ENCODE results near the gene PLEKHB2.
"Not testable (repeated sequence)": the region's sequence is repeated elsewhere in the genome, so short reads cannot be mapped to it uniquely, and the experiment has no call there.

PLEKHB2 gene

DNA sequence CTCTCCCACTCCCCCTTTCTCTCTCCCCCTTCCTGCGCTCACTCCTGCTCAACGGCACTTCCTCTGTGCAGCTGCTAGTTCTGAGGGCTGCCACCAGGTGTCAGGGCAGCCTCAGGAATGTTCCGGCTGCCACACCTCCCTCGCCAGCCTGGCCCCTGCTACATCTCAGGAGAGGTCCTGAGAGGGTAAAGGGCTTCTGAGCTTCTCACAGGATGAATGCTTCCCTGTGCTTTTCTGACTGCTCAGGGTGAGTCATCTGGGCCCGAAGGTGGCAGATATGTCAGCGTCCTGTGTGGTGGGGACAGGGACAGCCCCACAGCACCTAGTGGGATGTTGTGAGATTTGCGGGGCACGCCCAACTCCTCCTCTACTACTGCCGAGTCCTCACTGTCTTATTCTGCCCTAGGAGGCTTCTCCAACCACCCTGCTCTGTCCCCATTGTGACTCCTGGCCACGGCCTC, 49.0 kb downstream of the PLEKHB2 start:
- Histone ChIP-seq H3K4me3 (ENCODE audit: low read length in 2 of 2) (no peak overlapping the region), H3K36me3 (ENCODE audit: control insufficient read depth in 2 of 2, insufficient read depth in 2 of 2, low read length in 2 of 2) (peaks cover 12 to 17% of the 10 kb centered on the region in 2 donors), H3K27me3 (ENCODE audit: control insufficient read depth in 2 of 2, insufficient read depth in 2 of 2, low read length in 2 of 2) (no peaks in the 10 kb centered on the region), H3K9me3 (ENCODE audit: control insufficient read depth in 2 of 2, low read length in 2 of 2) (no peaks in the 10 kb centered on the region), H3K4me1 (ENCODE audit: control insufficient read depth in 2 of 2, insufficient read depth in 2 of 2, low read length in 2 of 2) (no peaks in the 10 kb centered on the region), H3K27ac (ENCODE audit: low read depth in 2 of 2, low read length in 2 of 2) (no peak overlapping the region), H3K9ac (ENCODE audit: low read depth in 1 of 2, low read length in 2 of 2) (no peak overlapping the region)

DNA sequence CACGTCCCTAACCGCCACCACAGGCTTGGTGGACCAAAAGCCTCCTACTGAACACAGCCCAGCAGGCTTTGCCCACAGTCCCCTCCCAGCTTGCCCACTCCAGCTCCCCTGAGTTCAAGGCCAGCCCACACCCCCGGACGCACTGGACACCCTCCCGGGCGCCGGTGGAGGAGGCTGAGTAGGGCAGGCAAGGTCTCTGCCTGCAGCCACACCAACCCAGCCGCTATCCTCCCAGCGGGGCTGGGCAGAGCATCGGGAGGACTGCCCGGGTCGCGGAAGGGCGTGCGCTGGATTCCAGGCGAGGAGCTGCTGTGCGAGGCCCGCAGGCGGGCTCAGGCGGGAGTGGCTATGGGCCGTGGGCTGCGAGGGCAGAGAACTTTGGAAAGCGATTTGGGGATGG, 49.5 kb downstream of the PLEKHB2 start:
- no peak overlapping the region for H3K9ac ChIP-seq (ENCODE audit: low read depth in 1 of 2, low read length in 2 of 2)
- no peaks in the 10 kb centered on the region for H3K9me3 ChIP-seq (ENCODE audit: control insufficient read depth in 2 of 2, low read length in 2 of 2)
- H3K4me3 ChIP-seq (ENCODE audit: low read length in 2 of 2), result no peak overlapping the region
- no peak overlapping the region for H3K27ac ChIP-seq (ENCODE audit: low read depth in 2 of 2, low read length in 2 of 2)
- H3K4me1 ChIP-seq (ENCODE audit: control insufficient read depth in 2 of 2, insufficient read depth in 2 of 2, low read length in 2 of 2), result no peaks in the 10 kb centered on the region
- peaks cover 7 to 11% of the 10 kb centered on the region in 2 donors for H3K36me3 ChIP-seq (ENCODE audit: control insufficient read depth in 2 of 2, insufficient read depth in 2 of 2, low read length in 2 of 2)
- no peaks in the 10 kb centered on the region for H3K27me3 ChIP-seq (ENCODE audit: control insufficient read depth in 2 of 2, insufficient read depth in 2 of 2, low read length in 2 of 2)

DNA sequence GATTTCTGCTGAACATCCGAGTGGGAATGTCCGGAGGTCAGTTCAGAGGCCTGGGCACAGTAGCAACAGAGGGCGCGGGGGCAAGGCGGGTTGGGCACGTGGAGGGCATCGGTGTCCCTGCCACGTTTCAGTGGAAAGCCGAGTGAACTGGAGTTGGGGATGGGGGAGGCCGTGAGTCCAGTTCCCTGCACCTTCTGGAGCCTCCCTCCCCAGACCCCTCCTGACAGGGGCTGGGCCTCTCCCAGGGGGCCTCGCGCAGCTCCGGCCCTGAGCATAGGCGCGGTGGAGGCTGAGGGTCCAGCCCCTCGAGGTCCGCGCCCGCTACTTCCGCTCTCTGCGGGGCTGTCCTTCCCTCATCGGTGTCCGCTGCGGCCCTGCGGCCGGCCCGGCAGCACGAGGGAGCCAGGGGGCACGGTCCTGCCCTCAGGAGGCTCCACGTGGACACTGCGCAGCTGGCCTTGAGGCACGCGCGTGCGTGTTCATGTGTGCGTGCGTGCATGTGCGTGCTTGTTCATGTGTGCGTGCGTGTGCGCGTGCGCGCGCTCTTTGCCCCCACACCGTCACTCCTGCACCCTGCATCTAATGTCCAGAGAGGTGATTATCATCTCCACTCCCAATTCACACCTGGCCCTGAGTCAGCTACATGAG, 50.2 kb downstream of the PLEKHB2 start:
- H3K4me3 ChIP-seq (ENCODE audit: low read length in 2 of 2), result no peak overlapping the region
- no peak overlapping the region for H3K9ac ChIP-seq (ENCODE audit: low read depth in 1 of 2, low read length in 2 of 2)
- no peaks in the 10 kb centered on the region for H3K9me3 ChIP-seq (ENCODE audit: control insufficient read depth in 2 of 2, low read length in 2 of 2)
- no peaks in the 10 kb centered on the region for H3K4me1 ChIP-seq (ENCODE audit: control insufficient read depth in 2 of 2, insufficient read depth in 2 of 2, low read length in 2 of 2)
- no peaks in the 10 kb centered on the region for H3K27me3 ChIP-seq (ENCODE audit: control insufficient read depth in 2 of 2, insufficient read depth in 2 of 2, low read length in 2 of 2)
- no peak overlapping the region for H3K27ac ChIP-seq (ENCODE audit: low read depth in 2 of 2, low read length in 2 of 2)
- H3K36me3 ChIP-seq (ENCODE audit: control insufficient read depth in 2 of 2, insufficient read depth in 2 of 2, low read length in 2 of 2), result peaks cover 3 to 8% of the 10 kb centered on the region in 2 donors

DNA sequence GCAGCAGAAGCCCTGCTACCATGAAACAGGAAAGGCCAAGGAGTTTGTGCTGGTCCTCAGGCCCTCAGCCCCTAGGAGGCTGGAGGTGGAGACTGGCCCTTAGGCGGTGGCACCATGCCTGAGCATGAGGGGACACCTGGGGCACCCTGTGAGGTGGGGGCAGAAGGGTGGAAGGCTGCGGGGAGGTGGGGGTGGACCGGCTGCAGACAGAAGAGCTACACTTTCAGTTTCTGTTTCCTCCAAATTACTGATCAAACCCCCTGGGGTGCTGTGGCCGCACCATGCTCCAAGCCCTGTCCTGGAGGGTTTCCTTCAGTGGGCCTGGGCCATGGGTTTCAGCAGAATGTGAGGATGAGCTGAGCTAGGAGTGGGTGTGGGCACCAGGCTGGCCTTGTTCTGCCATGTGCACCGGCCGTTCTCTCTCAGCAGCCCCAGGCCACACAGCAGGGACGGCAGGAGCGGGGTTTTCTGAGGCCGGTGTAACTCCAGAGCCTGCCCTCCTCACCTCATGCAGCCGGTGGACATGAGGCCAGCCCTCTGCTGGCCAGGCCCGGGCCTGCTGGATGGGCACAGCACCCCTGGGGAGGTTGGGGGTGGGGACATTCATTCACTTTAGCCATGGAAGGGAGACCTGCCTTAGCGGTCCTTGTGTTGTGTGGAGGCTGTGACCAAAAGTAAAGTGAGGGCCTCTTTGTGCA, 51.5 kb downstream of the PLEKHB2 start:
- Histone ChIP-seq H3K9ac (ENCODE audit: low read depth in 1 of 2, low read length in 2 of 2) (no peak overlapping the region), H3K4me1 (ENCODE audit: control insufficient read depth in 2 of 2, insufficient read depth in 2 of 2, low read length in 2 of 2) (no peaks in the 10 kb centered on the region), H3K4me3 (ENCODE audit: low read length in 2 of 2) (no peak overlapping the region), H3K36me3 (ENCODE audit: control insufficient read depth in 2 of 2, insufficient read depth in 2 of 2, low read length in 2 of 2) (no peaks in the 10 kb centered on the region), H3K9me3 (ENCODE audit: control insufficient read depth in 2 of 2, low read length in 2 of 2) (no peaks in the 10 kb centered on the region), H3K27me3 (ENCODE audit: control insufficient read depth in 2 of 2, insufficient read depth in 2 of 2, low read length in 2 of 2) (no peaks in the 10 kb centered on the region), H3K27ac (ENCODE audit: low read depth in 2 of 2, low read length in 2 of 2) (no peak overlapping the region)

GRCh38 chr2:131165562-131165961, 60.4 kb downstream of the PLEKHB2 start:
- H3K36me3 ChIP-seq (ENCODE audit: control insufficient read depth in 2 of 2, insufficient read depth in 2 of 2, low read length in 2 of 2); H3K4me3 ChIP-seq (ENCODE audit: low read length in 2 of 2); H3K27ac ChIP-seq (ENCODE audit: low read depth in 2 of 2, low read length in 2 of 2); H3K9ac ChIP-seq (ENCODE audit: low read depth in 1 of 2, low read length in 2 of 2); H3K27me3 ChIP-seq (ENCODE audit: control insufficient read depth in 2 of 2, insufficient read depth in 2 of 2, low read length in 2 of 2); H3K4me1 ChIP-seq (ENCODE audit: control insufficient read depth in 2 of 2, insufficient read depth in 2 of 2, low read length in 2 of 2); H3K9me3 ChIP-seq (ENCODE audit: control insufficient read depth in 2 of 2, low read length in 2 of 2): not testable (repeated sequence)

GRCh38 chr2:131168538-131168937, 63.4 kb downstream of the PLEKHB2 start:
- no peak overlapping the region for H3K9ac ChIP-seq (ENCODE audit: low read depth in 1 of 2, low read length in 2 of 2)
- no peaks in the 10 kb centered on the region for H3K9me3 ChIP-seq (ENCODE audit: control insufficient read depth in 2 of 2, low read length in 2 of 2)
- no peaks in the 10 kb centered on the region for H3K4me1 ChIP-seq (ENCODE audit: control insufficient read depth in 2 of 2, insufficient read depth in 2 of 2, low read length in 2 of 2)
- no peak overlapping the region for H3K27ac ChIP-seq (ENCODE audit: low read depth in 2 of 2, low read length in 2 of 2)
- no peaks in the 10 kb centered on the region for H3K27me3 ChIP-seq (ENCODE audit: control insufficient read depth in 2 of 2, insufficient read depth in 2 of 2, low read length in 2 of 2)
- H3K4me3 ChIP-seq (ENCODE audit: low read length in 2 of 2), result no peak overlapping the region
- H3K36me3 ChIP-seq (ENCODE audit: control insufficient read depth in 2 of 2, insufficient read depth in 2 of 2, low read length in 2 of 2), result no peaks in the 10 kb centered on the region

GRCh38 chr2:131178050-131178449, 72.9 kb downstream of the PLEKHB2 start:
- H3K36me3 ChIP-seq (ENCODE audit: control insufficient read depth in 2 of 2, insufficient read depth in 2 of 2, low read length in 2 of 2); H3K9me3 ChIP-seq (ENCODE audit: control insufficient read depth in 2 of 2, low read length in 2 of 2); H3K9ac ChIP-seq (ENCODE audit: low read depth in 1 of 2, low read length in 2 of 2); H3K27me3 ChIP-seq (ENCODE audit: control insufficient read depth in 2 of 2, insufficient read depth in 2 of 2, low read length in 2 of 2); H3K27ac ChIP-seq (ENCODE audit: low read depth in 2 of 2, low read length in 2 of 2); H3K4me1 ChIP-seq (ENCODE audit: control insufficient read depth in 2 of 2, insufficient read depth in 2 of 2, low read length in 2 of 2); H3K4me3 ChIP-seq (ENCODE audit: low read length in 2 of 2): not testable (repeated sequence)

GRCh38 chr2:131178721-131179418, 73.7 kb downstream of the PLEKHB2 start:
- H3K4me3 ChIP-seq (ENCODE audit: low read length in 2 of 2); H3K36me3 ChIP-seq (ENCODE audit: control insufficient read depth in 2 of 2, insufficient read depth in 2 of 2, low read length in 2 of 2); H3K27ac ChIP-seq (ENCODE audit: low read depth in 2 of 2, low read length in 2 of 2); H3K9ac ChIP-seq (ENCODE audit: low read depth in 1 of 2, low read length in 2 of 2); H3K27me3 ChIP-seq (ENCODE audit: control insufficient read depth in 2 of 2, insufficient read depth in 2 of 2, low read length in 2 of 2); H3K4me1 ChIP-seq (ENCODE audit: control insufficient read depth in 2 of 2, insufficient read depth in 2 of 2, low read length in 2 of 2); H3K9me3 ChIP-seq (ENCODE audit: control insufficient read depth in 2 of 2, low read length in 2 of 2): not testable (repeated sequence)

- not testable (repeated sequence) for H3K36me3 ChIP-seq (ENCODE audit: control insufficient read depth in 2 of 2, insufficient read depth in 2 of 2, low read length in 2 of 2); H3K9me3 ChIP-seq (ENCODE audit: control insufficient read depth in 2 of 2, low read length in 2 of 2); H3K9ac ChIP-seq (ENCODE audit: low read depth in 1 of 2, low read length in 2 of 2); H3K27me3 ChIP-seq (ENCODE audit: control insufficient read depth in 2 of 2, insufficient read depth in 2 of 2, low read length in 2 of 2); H3K4me3 ChIP-seq (ENCODE audit: low read length in 2 of 2); H3K4me1 ChIP-seq (ENCODE audit: control insufficient read depth in 2 of 2, insufficient read depth in 2 of 2, low read length in 2 of 2); H3K27ac ChIP-seq (ENCODE audit: low read depth in 2 of 2, low read length in 2 of 2)
Measured at GRCh38 chr2:131181451-131181850, 76.3 kb downstream of the PLEKHB2 start.

- H3K27ac ChIP-seq (ENCODE audit: low read depth in 2 of 2, low read length in 2 of 2); H3K27me3 ChIP-seq (ENCODE audit: control insufficient read depth in 2 of 2, insufficient read depth in 2 of 2, low read length in 2 of 2); H3K4me1 ChIP-seq (ENCODE audit: control insufficient read depth in 2 of 2, insufficient read depth in 2 of 2, low read length in 2 of 2); H3K36me3 ChIP-seq (ENCODE audit: control insufficient read depth in 2 of 2, insufficient read depth in 2 of 2, low read length in 2 of 2); H3K9ac ChIP-seq (ENCODE audit: low read depth in 1 of 2, low read length in 2 of 2); H3K9me3 ChIP-seq (ENCODE audit: control insufficient read depth in 2 of 2, low read length in 2 of 2); H3K4me3 ChIP-seq (ENCODE audit: low read length in 2 of 2): not testable (repeated sequence)
Measured at GRCh38 chr2:131193421-131193820, 88.3 kb downstream of the PLEKHB2 start.

Measured in mucosa of rectum (tissue), 2 donors.